Stimulated activated CD8-positive, alpha-beta memory T cell treated with anti-CD3 and anti-CD28 coated beads, Interleukin-7, amount 100 ng/mL, for 4 hours (primary cell): ENCODE data around the gene SEMA3A.
"Not testable (repeated sequence)": the region's sequence is repeated elsewhere in the genome, so short reads cannot be mapped to it uniquely, and the experiment has no call there.

Source experiments
- DNase-seq, 2 donors: peaks; one replicate each; pipeline ENCODE4 v3.0.0-alpha.2; 2020; ENCODE audit warnings: low read depth in 2 of 2

SEMA3A gene

GRCh38 chr7:84194484-84195271 is at the start of gene SEMA3A:
Gene SEMA3A (minus strand): TSS chr7:84194789. CDS start chr7:84194586, 203 bp downstream.
- no peak for DNase-seq

GRCh38 chr7:84243037-84243436 is 48.4 kb upstream of the SEMA3A start:
- not testable (repeated sequence) for DNase-seq

- no peak for DNase-seq
These were observed 44.0 kb upstream of the SEMA3A start for GRCh38 chr7:84238596-84238995.

DNA sequence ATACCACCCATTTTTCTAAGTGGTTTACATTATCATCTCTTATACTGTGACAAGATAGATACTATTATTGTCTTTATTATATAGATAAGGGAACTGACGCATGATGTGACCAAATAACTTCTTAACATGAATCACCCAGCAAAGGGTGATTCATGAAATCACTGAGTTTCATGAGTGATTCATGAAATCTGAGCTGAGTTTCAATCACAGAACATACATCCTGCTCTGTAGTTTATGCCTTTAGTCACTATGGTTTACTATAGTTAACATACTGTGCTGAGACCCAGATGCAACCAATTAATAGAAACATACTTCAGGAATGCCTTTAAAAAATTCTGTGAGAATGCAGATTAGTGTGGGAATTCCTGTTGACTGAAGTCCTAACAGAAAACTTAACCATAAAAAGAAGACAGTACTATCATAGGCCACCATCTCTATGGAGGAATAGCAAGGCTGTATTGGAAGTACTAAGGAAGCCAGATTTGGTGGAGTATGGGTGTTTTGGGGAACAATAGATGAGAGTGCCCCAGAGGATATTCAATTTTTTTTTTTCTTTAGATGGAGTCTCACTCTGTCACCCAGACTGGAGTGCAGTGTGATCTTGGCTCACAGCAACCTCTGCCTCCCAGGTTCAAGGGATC is 43.1 kb upstream of the SEMA3A start:
- no peak for DNase-seq

- no peak for DNase-seq
These were observed 41.8 kb upstream of the SEMA3A start for GRCh38 chr7:84236398-84236797.

DNA sequence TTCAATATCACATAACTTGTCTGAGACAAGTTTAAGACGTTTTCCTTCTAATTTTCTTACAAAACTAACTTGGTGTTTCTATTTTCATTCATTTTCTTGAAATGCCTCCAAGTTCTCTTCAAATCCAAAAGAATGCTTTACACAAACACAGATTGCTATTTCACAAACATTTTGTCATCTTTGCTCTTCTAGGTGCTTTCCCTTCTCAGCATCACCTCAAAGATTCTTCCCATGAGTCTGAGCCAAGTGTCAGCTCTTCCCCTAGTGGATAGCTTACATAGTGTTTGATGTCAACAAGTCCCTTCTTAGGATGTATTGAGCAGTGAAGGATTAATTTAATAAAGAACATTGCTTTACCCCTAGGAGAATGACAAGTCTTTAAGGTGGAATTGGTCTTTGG is 38.1 kb upstream of the SEMA3A start:
- DNase-seq: no peak

DNA sequence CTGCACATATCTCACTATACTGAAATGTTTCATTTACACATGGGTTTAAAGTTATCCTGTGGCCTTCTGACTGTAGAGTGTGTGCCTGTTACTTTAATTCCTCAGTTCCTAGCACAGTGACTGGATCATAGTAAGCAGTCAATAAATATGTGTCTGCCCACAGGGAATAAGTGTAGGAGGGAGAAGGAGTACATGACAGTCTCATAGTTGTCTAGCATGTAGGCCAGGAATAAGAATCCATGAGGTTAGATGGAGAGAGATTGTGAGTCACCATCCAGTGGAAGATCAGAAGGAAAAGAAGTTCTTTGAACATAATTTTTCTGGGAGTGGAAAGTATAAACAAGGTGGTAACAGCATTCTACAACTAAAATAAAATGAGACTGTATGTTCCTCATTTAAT is 36.6 kb upstream of the SEMA3A start:
- no peak for DNase-seq

GRCh38 chr7:84230491-84230890 is 35.9 kb upstream of the SEMA3A start:
- no peak for DNase-seq

DNA sequence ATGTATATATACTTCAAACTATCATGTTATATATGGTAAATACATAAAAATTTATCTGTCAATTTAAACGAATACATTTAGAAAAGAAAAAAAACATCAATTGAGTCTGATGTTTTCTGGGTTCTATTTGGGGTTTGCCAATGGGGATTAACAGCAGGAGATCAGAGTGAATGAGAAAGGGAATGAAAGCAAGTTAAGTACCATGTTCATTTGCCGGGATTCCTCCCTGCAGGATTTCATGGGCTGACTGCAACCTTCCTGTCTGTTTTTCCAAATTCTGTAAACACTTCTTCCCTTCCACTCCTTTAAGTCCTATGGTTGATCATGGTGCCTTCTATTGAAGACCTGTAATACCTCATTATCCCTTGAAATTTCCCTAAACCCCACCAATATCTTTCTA is 33.9 kb upstream of the SEMA3A start:
- no peak for DNase-seq

DNA sequence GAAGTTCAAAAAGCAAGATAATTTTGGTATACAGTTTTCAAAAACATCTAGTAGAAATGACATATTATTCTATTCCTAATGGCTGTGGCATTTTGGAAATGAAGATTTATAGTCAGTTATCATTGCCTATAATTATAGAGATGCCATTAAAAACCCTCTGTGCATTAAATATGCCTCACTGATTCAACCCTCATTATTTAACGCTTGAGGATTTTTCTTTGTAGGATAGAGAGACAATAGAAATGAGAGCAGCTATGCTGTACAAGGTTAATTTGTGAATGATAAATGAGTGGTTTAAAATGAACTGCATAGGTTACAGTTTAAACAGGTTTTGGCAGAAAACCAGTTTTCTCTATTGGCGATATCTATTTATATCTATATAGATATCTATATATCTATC is 32.2 kb upstream of the SEMA3A start:
- DNase-seq: no peak

DNA sequence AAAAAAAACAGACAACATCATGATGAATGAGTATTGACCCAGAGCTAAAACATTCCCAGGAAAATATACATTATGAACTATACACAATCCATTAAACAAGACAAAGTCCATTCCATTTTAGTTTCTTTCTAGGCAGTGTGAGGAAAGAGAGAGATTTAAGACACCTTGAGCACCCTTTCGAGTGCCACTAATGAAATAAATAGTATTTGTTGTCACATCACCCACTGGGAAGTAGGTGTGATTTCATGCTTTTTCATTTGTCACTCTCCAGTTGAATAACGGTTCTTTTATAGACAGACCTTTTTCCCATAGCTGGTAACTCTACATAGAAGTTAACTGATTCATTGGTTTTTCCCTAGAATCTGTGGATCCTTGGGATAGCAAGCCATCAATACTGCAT is 29.9 kb upstream of the SEMA3A start:
- DNase-seq: no peak

- DNase-seq: no peak
These were observed 24.7 kb upstream of the SEMA3A start for GRCh38 chr7:84219310-84219709.

DNA sequence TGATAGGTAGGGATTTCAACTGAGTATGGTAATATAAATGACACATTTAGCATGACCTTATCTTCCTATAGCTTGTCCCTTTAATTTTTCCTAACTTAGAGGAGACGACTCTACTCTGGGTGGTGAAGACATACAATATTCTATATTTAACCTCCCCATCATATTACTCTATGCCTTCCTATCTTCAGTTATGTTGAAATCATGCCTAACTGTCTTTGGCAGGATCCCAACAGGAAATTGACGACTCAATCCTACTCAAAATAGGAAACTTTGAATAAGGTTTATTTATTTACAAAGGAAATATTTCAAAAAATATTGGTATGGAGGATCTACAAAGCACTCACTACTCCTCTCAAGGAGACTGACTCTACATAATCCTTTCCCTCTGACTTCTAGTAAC is 24.1 kb upstream of the SEMA3A start:
- no peak for DNase-seq

- no peak for DNase-seq
These were observed 21.9 kb upstream of the SEMA3A start for GRCh38 chr7:84216472-84216871.

- not testable (repeated sequence) for DNase-seq
These were observed 20.2 kb upstream of the SEMA3A start for GRCh38 chr7:84214757-84215156.

- DNase-seq: no peak
These were observed 15.7 kb upstream of the SEMA3A start for GRCh38 chr7:84210301-84210700.

- no peak for DNase-seq
These were observed 14.4 kb upstream of the SEMA3A start for GRCh38 chr7:84209006-84209405.

GRCh38 chr7:84207615-84208014 is 13.0 kb upstream of the SEMA3A start:
- no peak for DNase-seq

GRCh38 chr7:84207025-84207424 is 12.4 kb upstream of the SEMA3A start:
- no peak for DNase-seq

- DNase-seq: no peak
These were observed 10.1 kb upstream of the SEMA3A start for GRCh38 chr7:84204655-84205054.

- DNase-seq: no peak
These were observed 8.3 kb upstream of the SEMA3A start for GRCh38 chr7:84202855-84203254.

- DNase-seq: no peak
These were observed 6.3 kb upstream of the SEMA3A start for GRCh38 chr7:84200859-84201258.

DNA sequence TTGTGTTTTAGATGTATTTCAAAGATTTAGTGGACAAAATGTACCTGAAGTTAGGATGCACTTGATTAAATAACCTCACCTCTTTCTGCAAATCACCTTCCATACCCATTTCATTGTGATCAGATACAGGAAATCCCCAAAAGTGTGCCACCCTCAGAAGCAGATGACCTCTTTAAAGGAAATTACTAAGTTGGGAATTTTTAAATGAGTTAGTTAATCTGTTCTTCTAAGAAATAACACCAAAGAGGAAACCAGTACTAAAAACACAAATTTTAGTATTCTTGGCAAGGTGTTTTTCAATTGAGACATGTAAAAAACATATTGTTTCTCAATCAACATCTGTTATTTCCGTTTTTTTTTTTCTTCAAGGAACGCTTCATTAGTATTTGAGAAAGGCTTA is 4.6 kb upstream of the SEMA3A start:
- DNase-seq: no peak
